HepG2 (cell line): ENCODE data around the gene LRRC40. TPM values are rescaled to one million over a fixed set of nuclear protein-coding genes. Genes with fewer than 3 reads are reported as not detected.

Experiments used
- ATAC-seq: fragments of 200-7000 bp; cut with Tn5 transposase; 3 replicates; pipeline ENCODE4 v1.9.1; 2020; ENCODE audit warnings: mild to moderate bottlenecking, moderate library complexity
- BruUV-seq: library from RNA; stranded (reverse); fragments of 400-500 nt; replicated peaks from 2 replicates; lab custom pipeline; 2021; lab: Mats Ljungman, UMichigan
- CTCF ChIA-PET: fragments of 300-600 bp; formaldehyde crosslinking; extraction: SDS; loops from one replicate; lab custom pipeline; 2021; ENCODE audit warnings: low total read pairs, inconsistent platforms, low intra/inter-chr PET ratio; lab: Yijun Ruan, JAX
- POLR2A ChIA-PET: fragments of 350-600 bp; sonication (Branson Sonifier 250); formaldehyde crosslinking; loops from one replicate; lab custom pipeline; 2020; ENCODE audit warnings: antibody characterized with exemption, inconsistent platforms; lab: Yijun Ruan, JAX
- DNase-seq: peaks from one replicate; pipeline ENCODE4 v3.0.0-alpha.2; 2015; ENCODE audit warnings: low spot score
- FAIRE-seq: peaks from 3 replicates; lab custom pipeline; 2011; peaks lifted over from hg19 to GRCh38; lab: Jason Lieb, UNC
- H2AFZ ChIP-seq: one replicate; pipeline ENCODE4 v1.6.1; 2011; ENCODE audit warnings: low read length, inconsistent platforms
- H3K27ac ChIP-seq: fragments of 300-600 bp; 3 replicates; pipeline ENCODE4 v1.8.0; 2011; ENCODE audit warnings: mixed run types, mild to moderate bottlenecking, mixed read lengths, low read length, inconsistent platforms; ENCODE audit not compliant: insufficient read depth; ENCODE audit errors: extremely low read length
- H3K27me3 ChIP-seq, 2 experiments: fragments of 200-600 bp in 1 of 2; 2 replicates in 1 of 2; 3 replicates in 1 of 2; pipeline versions ENCODE4 v1.6.0 to v1.8.0; 2011; ENCODE audit warnings: low read length in 2 of 2, mild to moderate bottlenecking in 2 of 2, moderate library complexity in 2 of 2, inconsistent platforms in 1 of 2; ENCODE audit not compliant: insufficient read depth in 2 of 2, control insufficient read depth in 1 of 2
- H3K36me3 ChIP-seq, 2 experiments: fragments of 200-600 bp in 1 of 2; replicated peaks in 1 of 2; 2 replicates in 1 of 2; 3 replicates in 1 of 2; pipeline versions ENCODE4 v1.5.1 to v1.8.0; 2011; ENCODE audit warnings: low read length in 2 of 2, inconsistent platforms in 1 of 2; ENCODE audit not compliant: insufficient read depth in 2 of 2, control insufficient read depth in 1 of 2
- H3K4me1 ChIP-seq: 2 replicates; pipeline ENCODE4 v1.5.1; 2012; ENCODE audit warnings: low read length, inconsistent platforms; ENCODE audit not compliant: insufficient read depth
- H3K4me2 ChIP-seq: 2 replicates; pipeline ENCODE4 v1.6.0; 2011; ENCODE audit warnings: low read depth, low read length, inconsistent platforms
- H3K4me3 ChIP-seq, 3 experiments: fragments of 200-600 bp in 1 of 3; sonication (generic), shearing (Covaris generic) in 1 of 3; replicated peaks in 1 of 3; 2 replicates each; pipeline ENCODE4 v1.5.1; 2011 to 2016; ENCODE audit warnings: low read length in 3 of 3, inconsistent platforms in 2 of 3, low read depth in 2 of 3, mild to moderate bottlenecking in 2 of 3, control low read depth in 1 of 3, mixed read lengths in 1 of 3; ENCODE audit not compliant: insufficient read depth in 1 of 3
- H3K79me2 ChIP-seq: one replicate; pipeline ENCODE4 v1.6.1; 2011; ENCODE audit warnings: low read length, inconsistent platforms; ENCODE audit not compliant: insufficient read depth
- H3K9ac ChIP-seq: 2 replicates; pipeline ENCODE4 v1.6.0; 2011; ENCODE audit warnings: mild to moderate bottlenecking, low read depth, low read length, inconsistent platforms; ENCODE audit not compliant: insufficient read depth
- H3K9me3 ChIP-seq: 2 replicates; pipeline ENCODE4 v1.5.1; 2012; ENCODE audit warnings: mild to moderate bottlenecking, low read length
- H4K20me1 ChIP-seq: 2 replicates; pipeline ENCODE4 v1.6.0; 2011; ENCODE audit warnings: inconsistent platforms, mild to moderate bottlenecking, low read length, moderate library complexity; ENCODE audit not compliant: insufficient read depth
- KAT8 ChIP-seq: IDR thresholded peaks from 2 replicates; pipeline ENCODE4 v1.6.1; 2016; ENCODE audit warnings: missing genetic modification reagents, missing compliant biosample characterization
- KLF15 ChIP-seq: sonication (generic); formaldehyde crosslinking; IDR thresholded peaks from 2 replicates; pipeline ENCODE4 v1.8.1; 2023; ENCODE audit warnings: borderline replicate concordance, mild to moderate bottlenecking, inconsistent platforms, missing genetic modification reagents, mixed read lengths
- ZNF660 ChIP-seq: sonication (generic); formaldehyde crosslinking; IDR thresholded peaks from 2 replicates; pipeline ENCODE4 v1.5.1; 2020; ENCODE audit warnings: mild to moderate bottlenecking, low read depth, missing genetic modification reagents, borderline replicate concordance
- ZSCAN12 ChIP-seq: sonication (generic); formaldehyde crosslinking; IDR thresholded peaks from 2 replicates; pipeline ENCODE4 v1.9.0; 2021; ENCODE audit warnings: mild to moderate bottlenecking, missing genetic modification reagents
- WGBS: methylation state at CpG from one replicate; pipeline ENCODE4 v1.1.6; 2017; ENCODE audit warnings: low lambda C conversion rate; 5-methylcytosine and 5-hydroxymethylcytosine counted together
- in situ Hi-C: cut with HindIII; loops from 2 replicates; pipeline ENCODE4 v1.10.0; 2017; ENCODE audit warnings: low pct_unique_long_range_greater_than_20kb; ENCODE audit not compliant: extremely low pct_ligation_motif_present
- intact Hi-C: fragments of 100-400 bp; cut with micrococcal nuclease; formaldehyde crosslinking; loops from one replicate; pipeline ENCODE4 v1.10.0; 2022; ENCODE audit not compliant: unreplicated experiment
- polyA plus RNA-seq, 8 experiments: library from polyadenylated mRNA; depleted of rRNA in 3 of 8; stranded (reverse) in 7 of 8; unstranded in 1 of 8; fragments of >200 nt; fragmentation: Illumina TruSeq in 4 of 8; extraction: Trizol in 4 of 8; gene quantifications; 2 replicates each; pipeline versions ENCODE4 v1.2.1 to v1.2.3, GENCODE V29; 2011 to 2016; ENCODE audit warnings: low read depth in 4 of 8, missing spikeins in 1 of 8, mixed read lengths in 1 of 8; ENCODE audit not compliant: insufficient read depth in 1 of 8
- total RNA-seq, 5 experiments: library from RNA; depleted of rRNA; stranded (reverse); fragments of >200 nt; fragmentation: Illumina TruSeq; extraction: Trizol; gene quantifications; 2 replicates each; pipeline ENCODE4 v1.2.3, GENCODE V29; 2016; ENCODE audit warnings: low read depth in 1 of 5
- TF ChIP-seq, protein P1 (sequence below): IDR thresholded peaks from 2 replicates; pipeline ENCODE4 v1.6.1; 2012; ENCODE audit warnings: low read depth, low read length, improper control_type of control experiment

The LRRC40 gene
- total and polyA plus RNA-seq, 2 of the 13 experiments (the other 11 are each of a cell fraction or from before 2014, with no cell fraction given): 10.3 to 32.7 TPM

DNA sequence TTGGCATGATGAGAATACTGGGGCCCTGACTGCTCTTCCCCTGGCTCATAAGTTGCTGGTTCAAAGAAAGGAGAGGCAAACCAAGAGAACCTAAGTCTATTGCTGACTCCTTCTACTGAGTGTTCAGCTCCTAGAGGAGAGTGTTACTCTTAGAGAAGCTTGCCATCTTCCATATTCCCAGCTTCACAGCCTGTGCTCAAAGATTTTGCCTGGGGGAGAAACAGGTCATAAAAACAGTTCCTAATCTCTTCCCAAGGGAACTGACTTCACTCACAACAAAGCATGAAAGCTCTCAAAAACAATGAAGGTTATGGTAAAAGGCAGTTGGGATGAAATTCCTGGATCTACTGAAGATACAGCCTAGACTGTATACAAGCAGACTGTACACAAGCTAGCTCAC lies 37.1 kb downstream of the LRRC40 start (continued):
- TF ChIP-seq, protein P1, sequence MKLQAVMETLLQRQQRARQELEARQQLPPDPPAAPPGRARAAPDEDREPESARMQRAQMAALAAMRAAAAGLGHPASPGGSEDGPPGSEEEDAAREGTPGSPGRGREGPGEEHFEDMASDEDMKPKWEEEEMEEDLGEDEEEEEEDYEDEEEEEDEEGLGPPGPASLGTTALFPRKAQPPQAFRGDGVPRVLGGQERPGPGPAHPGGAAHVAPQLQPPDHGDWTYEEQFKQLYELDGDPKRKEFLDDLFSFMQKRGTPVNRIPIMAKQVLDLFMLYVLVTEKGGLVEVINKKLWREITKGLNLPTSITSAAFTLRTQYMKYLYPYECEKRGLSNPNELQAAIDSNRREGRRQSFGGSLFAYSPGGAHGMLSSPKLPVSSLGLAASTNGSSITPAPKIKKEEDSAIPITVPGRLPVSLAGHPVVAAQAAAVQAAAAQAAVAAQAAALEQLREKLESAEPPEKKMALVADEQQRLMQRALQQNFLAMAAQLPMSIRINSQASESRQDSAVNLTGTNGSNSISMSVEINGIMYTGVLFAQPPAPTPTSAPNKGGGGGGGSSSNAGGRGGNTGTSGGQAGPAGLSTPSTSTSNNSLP: no peak
- TF ChIP-seq, all 625 proteins: peak for 0

DNA sequence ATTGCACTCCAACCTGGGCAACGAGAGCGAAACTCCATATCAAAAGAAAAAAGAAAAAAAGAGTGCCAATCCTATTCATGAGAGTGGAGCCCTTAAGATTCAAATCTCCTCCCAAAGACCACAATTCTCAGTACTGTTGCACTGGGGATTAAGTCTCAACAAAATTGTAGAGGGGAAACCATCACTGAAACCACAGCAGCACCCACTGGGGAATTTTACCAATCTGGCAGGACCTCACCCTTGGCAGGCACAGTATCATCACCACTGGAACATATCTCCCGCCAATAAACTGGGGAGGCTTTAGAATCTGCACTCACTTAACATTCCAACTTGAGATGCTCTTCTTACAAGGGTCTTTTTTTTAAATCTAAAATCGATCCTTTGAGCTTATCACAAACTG lies 41.0 kb downstream of the LRRC40 start:
- 98% methylated on average over 4 of the region's 4 CpGs for WGBS
- ATAC-seq (no peak), FAIRE-seq (no peak), DNase-seq (no peak)
- intact Hi-C loops (no loop called here), in situ Hi-C loops (no loop called here)
- no peaks in the 10 kb centered on the region for H4K20me1 ChIP-seq
- peaks cover 2 to 9% of the 10 kb centered on the region in 2 experiments; a peak in 3 of 5 replicates for H3K36me3 ChIP-seq
- H3K27me3 ChIP-seq: no peaks in the 10 kb centered on the region
- no peaks in the 10 kb centered on the region for H3K4me1 ChIP-seq
- H3K9ac ChIP-seq: no peak overlapping the region
- no peaks in the 10 kb centered on the region for H3K9me3 ChIP-seq
- no peak overlapping the region for H3K27ac ChIP-seq
- H3K4me3 ChIP-seq: no peak overlapping the region
- no peak overlapping the region for H2AFZ ChIP-seq
- no peaks in the 10 kb centered on the region for H3K79me2 ChIP-seq
- TF ChIP-seq ZSCAN12 (CRISPR knock-in tag) (no peak), KLF15 (CRISPR knock-in tag) (no peak), ZNF660 (CRISPR knock-in tag) (no peak), KAT8 (CRISPR knock-in tag) (no peak)
- no TSS peak for BruUV-seq
- ChIA-PET POLR2A (no interaction called here), CTCF (no interaction called here)
- no peak overlapping the region for H3K4me2 ChIP-seq
